Posterior cingulate gyrus (tissue), 11 donors: ENCODE measurements around the gene IL18RAP.

Source experiments
- DNase-seq, 10 donors: peaks; one replicate each; pipeline versions ENCODE4 v3.0.0 to v3.0.0-alpha.2; 2020 to 2021; ENCODE audit warnings: mixed read lengths in 3 of 10
- intact Hi-C: fragments of 100-400 bp; cut with DNase I; formaldehyde crosslinking; loops from one replicate; pipeline ENCODE4 v1.15.1; 2023

The IL18RAP gene

GRCh38 chr2:102489646-102490045 lies 66.7 kb downstream of the IL18RAP start:
- intact Hi-C loops, result no loop called here
- no peak for DNase-seq

DNA sequence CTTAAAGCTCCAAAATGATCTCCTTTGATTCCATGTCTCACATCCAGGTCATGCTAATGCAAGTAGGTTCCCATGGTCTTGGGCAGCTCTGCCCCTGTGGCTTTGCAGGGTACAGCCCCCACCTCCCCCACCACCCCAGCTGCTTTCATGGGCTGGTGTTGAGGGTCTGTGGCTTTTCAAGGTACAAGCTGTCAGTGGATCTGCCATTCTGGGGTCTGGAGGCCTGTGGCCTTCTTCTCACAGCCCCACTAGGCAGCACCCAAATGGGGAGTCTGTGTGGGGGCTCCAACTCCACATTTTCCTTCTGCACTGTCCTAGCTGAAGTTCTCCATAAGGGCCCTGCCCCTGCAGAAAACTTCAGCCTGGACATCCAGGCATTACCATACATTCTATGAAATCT lies 69.0 kb downstream of the IL18RAP start:
- intact Hi-C loops, result no loop called here
- no peak for DNase-seq

DNA sequence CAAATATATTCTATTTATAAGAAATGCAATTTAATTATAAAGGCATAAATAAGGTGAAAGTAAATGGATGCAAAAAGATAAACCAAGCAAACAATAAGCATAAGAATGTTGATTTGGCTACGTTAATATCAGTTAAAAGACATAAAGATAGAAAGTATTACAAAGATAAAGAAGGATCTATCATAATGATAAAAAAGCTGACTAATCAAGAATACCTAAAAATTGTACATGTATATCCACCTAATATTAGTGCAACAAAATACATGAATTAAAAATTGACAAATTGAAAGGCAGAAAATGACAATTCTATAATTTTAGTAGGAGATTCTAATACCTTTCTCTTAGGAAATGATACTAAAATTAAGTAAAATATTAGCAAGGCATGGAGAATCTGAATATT lies 71.6 kb downstream of the IL18RAP start:
- DNase-seq, result no peak
- intact Hi-C loops, result no loop called here

- intact Hi-C loops, result no loop called here
- no peak for DNase-seq
Measured at GRCh38 chr2:102498414-102498813, 75.5 kb downstream of the IL18RAP start.

- intact Hi-C loops, result no loop called here
- DNase-seq, result no peak
Measured at GRCh38 chr2:102499558-102499957, 76.6 kb downstream of the IL18RAP start.
